Measurements from ENCODE around the gene L3MBTL4.

Gene L3MBTL4

GRCh38 chr18:6215888-6216287 lies 198.8 kb downstream of the L3MBTL4 start:
- H2BK12ac ChIP-seq (ENCODE audit: low read length in 2 of 2): no peak overlapping the region

GRCh38 chr18:6211174-6211504 lies 203.6 kb downstream of the L3MBTL4 start:
- no peak overlapping the region for H3K23ac ChIP-seq (ENCODE audit: low read length in 2 of 2)
- H3K27ac ChIP-seq (ENCODE audit: low read length, poor library complexity, severe bottlenecking): no peak overlapping the region
- H3K14ac ChIP-seq (ENCODE audit: low read length in 2 of 2): no peak overlapping the region
- no peak for DNase-seq
- no peak overlapping the region for H2AK5ac ChIP-seq (ENCODE audit: low read length, severe bottlenecking)
- no CpG with 5 or more reads among the region's 1 CpG for WGBS
- no peaks in the 10 kb centered on the region for H3K36me3 ChIP-seq (ENCODE audit: control insufficient read depth in 1 of 2, insufficient read depth in 2 of 2, low read depth in 1 of 2, low read length in 2 of 2)
- no peaks in the 10 kb centered on the region for H3K27me3 ChIP-seq (ENCODE audit: control insufficient read depth in 1 of 2, insufficient read depth in 1 of 2, low read length in 2 of 2)
- no peak overlapping the region for H4K8ac ChIP-seq (ENCODE audit: low read length)
- H3K79me1 ChIP-seq (replicated peaks; ENCODE audit: low read length, poor library complexity, severe bottlenecking): no peaks in the 10 kb centered on the region
- no peak overlapping the region for H3K4me2 ChIP-seq (ENCODE audit: low read length, poor library complexity, severe bottlenecking)
- H3K4me1 ChIP-seq (ENCODE audit: control insufficient read depth, insufficient read depth, low read depth, low read length): no peaks in the 10 kb centered on the region
- no peak overlapping the region for H2BK120ac ChIP-seq (ENCODE audit: low read depth, low read length)
- H4K91ac ChIP-seq (ENCODE audit: low read length): no peak overlapping the region
- H3K9me3 ChIP-seq (ENCODE audit: control insufficient read depth, low read length): no peaks in the 10 kb centered on the region
- H3K9ac ChIP-seq (ENCODE audit: low read length): no peak overlapping the region
- H2BK12ac ChIP-seq (ENCODE audit: low read length in 2 of 2): no peak overlapping the region
- no peak overlapping the region for H3K4me3 ChIP-seq (ENCODE audit: insufficient read depth in 1 of 2, low read depth in 1 of 2, low read length in 2 of 2)
- no peak overlapping the region for H2AFZ ChIP-seq (ENCODE audit: low read depth, low read length)
- H3K4ac ChIP-seq (ENCODE audit: low read depth in 1 of 2, low read length in 2 of 2): no peak overlapping the region
- H3K18ac ChIP-seq (ENCODE audit: low read depth in 1 of 2, low read length in 2 of 2): no peak overlapping the region
- H2BK15ac ChIP-seq (ENCODE audit: low read depth, poor library complexity, severe bottlenecking): no peak overlapping the region
- no peak overlapping the region for H2BK5ac ChIP-seq (ENCODE audit: low read depth, low read length, poor library complexity, severe bottlenecking)

More at GRCh38 chr18:6215888-6216287, 198.8 kb downstream of the L3MBTL4 start:
- Histone ChIP-seq H3K27me3 (ENCODE audit: control insufficient read depth in 1 of 2, insufficient read depth in 1 of 2, low read length in 2 of 2) (no peaks in the 10 kb centered on the region), H3K23ac (ENCODE audit: low read length in 2 of 2) (no peak overlapping the region), H3K4ac (ENCODE audit: low read depth in 1 of 2, low read length in 2 of 2) (no peak overlapping the region), H2AK5ac (ENCODE audit: low read length, severe bottlenecking) (no peak overlapping the region), H3K14ac (ENCODE audit: low read length in 2 of 2) (no peak overlapping the region), H3K79me1 (replicated peaks; ENCODE audit: low read length, poor library complexity, severe bottlenecking) (no peaks in the 10 kb centered on the region), H3K9me3 (ENCODE audit: control insufficient read depth, low read length) (no peaks in the 10 kb centered on the region), H2AFZ (ENCODE audit: low read depth, low read length) (no peak overlapping the region), H3K4me3 (ENCODE audit: insufficient read depth in 1 of 2, low read depth in 1 of 2, low read length in 2 of 2) (no peak overlapping the region), H2BK5ac (ENCODE audit: low read depth, low read length, poor library complexity, severe bottlenecking) (no peak overlapping the region), H4K91ac (ENCODE audit: low read length) (no peak overlapping the region), H3K4me2 (ENCODE audit: low read length, poor library complexity, severe bottlenecking) (no peak overlapping the region), H3K9ac (ENCODE audit: low read length) (no peak overlapping the region), H3K4me1 (ENCODE audit: control insufficient read depth, insufficient read depth, low read depth, low read length) (no peaks in the 10 kb centered on the region), H4K8ac (ENCODE audit: low read length) (no peak overlapping the region), H3K36me3 (ENCODE audit: control insufficient read depth in 1 of 2, insufficient read depth in 2 of 2, low read depth in 1 of 2, low read length in 2 of 2) (no peaks in the 10 kb centered on the region), H3K18ac (ENCODE audit: low read depth in 1 of 2, low read length in 2 of 2) (no peak overlapping the region), H3K27ac (ENCODE audit: low read length, poor library complexity, severe bottlenecking) (no peak overlapping the region), H2BK120ac (ENCODE audit: low read depth, low read length) (no peak overlapping the region), H2BK15ac (ENCODE audit: low read depth, poor library complexity, severe bottlenecking) (no peak overlapping the region)
- 90% methylated on average over 2 of the region's 2 CpGs for WGBS
- DNase-seq: no peak

DNA sequence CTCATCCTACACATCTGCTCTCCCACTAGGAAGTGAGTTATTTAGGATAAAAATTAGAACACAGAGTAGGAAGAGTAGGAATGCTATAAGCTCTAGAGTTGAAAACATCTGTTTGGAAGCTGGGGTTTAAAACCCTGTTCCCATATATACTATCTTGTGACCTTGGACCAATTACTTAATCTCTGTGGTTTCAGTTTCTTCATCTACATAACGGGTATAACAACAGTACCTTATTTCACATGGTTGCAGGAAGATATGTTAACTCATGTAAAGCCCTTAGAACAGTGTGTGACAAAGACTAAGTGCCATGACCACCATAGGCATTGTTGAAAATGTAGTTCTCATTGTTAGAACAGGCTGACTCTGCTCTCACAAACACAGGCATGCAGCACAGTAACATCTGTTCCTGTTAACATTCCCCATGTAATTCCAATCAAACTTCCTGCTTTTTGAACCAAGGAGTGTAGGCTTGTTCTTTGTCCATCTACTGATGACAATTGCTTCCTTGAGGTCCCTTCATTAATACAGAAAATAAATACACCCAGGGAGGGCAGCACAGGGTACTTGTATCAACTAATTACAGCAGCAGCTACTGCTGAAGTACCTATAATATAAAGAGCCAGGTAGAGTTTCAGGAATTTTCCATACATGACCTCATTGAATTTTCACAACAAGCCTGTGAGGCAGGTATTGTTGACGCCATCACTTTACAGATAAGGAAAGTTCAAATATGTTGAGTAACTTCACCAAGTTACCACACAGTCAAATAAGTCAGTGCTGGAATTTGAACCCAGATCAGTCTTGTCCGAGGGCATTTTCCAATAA lies 204.2 kb downstream of the L3MBTL4 start:
- Histone ChIP-seq H2AFZ (ENCODE audit: low read depth, low read length) (no peak overlapping the region), H3K9me3 (ENCODE audit: control insufficient read depth, low read length) (no peaks in the 10 kb centered on the region), H3K23ac (ENCODE audit: low read length in 2 of 2) (no peak overlapping the region), H3K27me3 (ENCODE audit: control insufficient read depth in 1 of 2, insufficient read depth in 1 of 2, low read length in 2 of 2) (no peaks in the 10 kb centered on the region), H2BK120ac (ENCODE audit: low read depth, low read length) (no peak overlapping the region), H3K79me1 (replicated peaks; ENCODE audit: low read length, poor library complexity, severe bottlenecking) (no peaks in the 10 kb centered on the region), H3K27ac (ENCODE audit: low read length, poor library complexity, severe bottlenecking) (no peak overlapping the region), H3K14ac (ENCODE audit: low read length in 2 of 2) (no peak overlapping the region), H3K4me1 (ENCODE audit: control insufficient read depth, insufficient read depth, low read depth, low read length) (no peaks in the 10 kb centered on the region), H2BK12ac (ENCODE audit: low read length in 2 of 2) (no peak overlapping the region), H3K4me3 (ENCODE audit: insufficient read depth in 1 of 2, low read depth in 1 of 2, low read length in 2 of 2) (no peak overlapping the region), H3K9ac (ENCODE audit: low read length) (no peak overlapping the region), H3K4me2 (ENCODE audit: low read length, poor library complexity, severe bottlenecking) (no peak overlapping the region), H2BK5ac (ENCODE audit: low read depth, low read length, poor library complexity, severe bottlenecking) (no peak overlapping the region), H4K91ac (ENCODE audit: low read length) (no peak overlapping the region), H3K18ac (ENCODE audit: low read depth in 1 of 2, low read length in 2 of 2) (no peak overlapping the region), H2AK5ac (ENCODE audit: low read length, severe bottlenecking) (no peak overlapping the region), H3K4ac (ENCODE audit: low read depth in 1 of 2, low read length in 2 of 2) (no peak overlapping the region), H3K36me3 (ENCODE audit: control insufficient read depth in 1 of 2, insufficient read depth in 2 of 2, low read depth in 1 of 2, low read length in 2 of 2) (no peaks in the 10 kb centered on the region), H4K8ac (ENCODE audit: low read length) (no peak overlapping the region), H2BK15ac (ENCODE audit: low read depth, poor library complexity, severe bottlenecking) (no peak overlapping the region)
- 55% methylated on average over 2 of the region's 3 CpGs for WGBS
- DNase-seq: no peak

DNA sequence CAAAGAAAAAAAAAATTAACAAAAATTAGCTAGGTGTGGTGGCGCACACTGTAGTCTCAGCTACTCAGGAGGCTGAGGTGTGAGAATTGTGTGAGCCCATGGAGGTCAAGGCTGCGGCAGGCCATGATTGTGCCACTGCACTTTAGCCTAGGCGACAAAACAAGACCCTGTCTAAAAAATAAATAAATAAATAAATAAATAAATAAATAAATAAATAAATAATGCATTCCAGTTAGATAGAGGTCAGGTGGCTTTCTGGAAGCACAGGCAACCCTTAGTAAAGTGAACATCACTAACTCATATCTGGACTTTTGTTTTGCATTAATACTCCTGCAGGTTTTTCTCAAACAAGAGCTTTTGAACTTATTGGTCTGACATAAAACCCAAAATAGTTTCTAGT lies 206.8 kb downstream of the L3MBTL4 start:
- H3K14ac ChIP-seq (ENCODE audit: low read length in 2 of 2): no peak overlapping the region
- H3K4ac ChIP-seq (ENCODE audit: low read depth in 1 of 2, low read length in 2 of 2): no peak overlapping the region
- no peak overlapping the region for H3K9ac ChIP-seq (ENCODE audit: low read length)
- H4K91ac ChIP-seq (ENCODE audit: low read length): no peak overlapping the region
- DNase-seq: no peak
- H3K4me3 ChIP-seq (ENCODE audit: insufficient read depth in 1 of 2, low read depth in 1 of 2, low read length in 2 of 2): no peak overlapping the region
- no peaks in the 10 kb centered on the region for H3K9me3 ChIP-seq (ENCODE audit: control insufficient read depth, low read length)
- no peak overlapping the region for H2AFZ ChIP-seq (ENCODE audit: low read depth, low read length)
- H3K23ac ChIP-seq (ENCODE audit: low read length in 2 of 2): no peak overlapping the region
- H2BK120ac ChIP-seq (ENCODE audit: low read depth, low read length): no peak overlapping the region
- 100% methylated on average over 1 of the region's 3 CpGs for WGBS
- no peak overlapping the region for H2BK5ac ChIP-seq (ENCODE audit: low read depth, low read length, poor library complexity, severe bottlenecking)
- no peaks in the 10 kb centered on the region for H3K36me3 ChIP-seq (ENCODE audit: control insufficient read depth in 1 of 2, insufficient read depth in 2 of 2, low read depth in 1 of 2, low read length in 2 of 2)
- no peaks in the 10 kb centered on the region for H3K79me1 ChIP-seq (replicated peaks; ENCODE audit: low read length, poor library complexity, severe bottlenecking)
- no peaks in the 10 kb centered on the region for H3K27me3 ChIP-seq (ENCODE audit: control insufficient read depth in 1 of 2, insufficient read depth in 1 of 2, low read length in 2 of 2)
- H2BK15ac ChIP-seq (ENCODE audit: low read depth, poor library complexity, severe bottlenecking): no peak overlapping the region
- no peaks in the 10 kb centered on the region for H3K4me1 ChIP-seq (ENCODE audit: control insufficient read depth, insufficient read depth, low read depth, low read length)
- no peak overlapping the region for H3K27ac ChIP-seq (ENCODE audit: low read length, poor library complexity, severe bottlenecking)
- no peak overlapping the region for H4K8ac ChIP-seq (ENCODE audit: low read length)
- H2BK12ac ChIP-seq (ENCODE audit: low read length in 2 of 2): no peak overlapping the region
- no peak overlapping the region for H3K18ac ChIP-seq (ENCODE audit: low read depth in 1 of 2, low read length in 2 of 2)
- H2AK5ac ChIP-seq (ENCODE audit: low read length, severe bottlenecking): no peak overlapping the region
- no peak overlapping the region for H3K4me2 ChIP-seq (ENCODE audit: low read length, poor library complexity, severe bottlenecking)
